TTC549 (cell line): ENCODE results near the gene OPN1LW.
"Not testable (repeated sequence)": the region's sequence is repeated elsewhere in the genome, so short reads cannot be mapped to it uniquely, and the experiment has no call there.

Source experiments
- FAIRE-seq: peaks from 2 replicates; lab custom pipeline; 2012; peaks lifted over from hg19 to GRCh38; lab: Jason Lieb, UNC

The OPN1LW gene

GRCh38 chrX:154144010-154144409 is at the start of gene OPN1LW:
TSS of gene OPN1LW (plus strand) at chrX:154144243. CDS start at chrX:154144284, 41 bp downstream.
- FAIRE-seq = not testable (repeated sequence)

- FAIRE-seq = no peak
Measured at GRCh38 chrX:154094833-154095232, 49.2 kb upstream of the OPN1LW start.

GRCh38 chrX:154096140-154097002 is 47.7 kb upstream of the OPN1LW start:
- FAIRE-seq = no peak

GRCh38 chrX:154097003-154097588 is 46.9 kb upstream of the OPN1LW start:
- no peak for FAIRE-seq

GRCh38 chrX:154097589-154098541 is 46.2 kb upstream of the OPN1LW start, which contains the start of gene MECP2:
TSS of gene MECP2 (minus strand) at chrX:154097717.
- FAIRE-seq = no peak

GRCh38 chrX:154098551-154098950 is 45.5 kb upstream of the OPN1LW start:
- FAIRE-seq = no peak

- no peak for FAIRE-seq
Measured at GRCh38 chrX:154113729-154114128, 30.3 kb upstream of the OPN1LW start.

DNA sequence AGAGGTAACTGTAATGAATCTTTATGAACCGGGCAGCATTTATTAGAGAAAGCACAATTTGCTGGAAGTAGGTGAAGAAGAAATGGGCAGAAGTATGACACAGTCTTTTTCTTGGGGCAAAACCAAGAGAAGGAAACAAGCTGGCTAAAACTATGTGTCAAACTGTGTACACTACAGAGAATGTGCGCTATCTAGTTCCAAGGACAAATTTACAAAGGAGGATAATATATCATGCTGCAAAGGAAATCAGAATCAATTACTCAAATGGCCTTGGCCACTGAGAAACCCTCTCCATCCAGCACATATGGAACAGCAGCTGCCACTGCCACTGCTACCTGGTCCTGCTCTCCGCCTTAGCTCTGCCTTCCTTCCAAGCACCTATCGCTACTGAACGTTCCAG is 29.4 kb upstream of the OPN1LW start:
- FAIRE-seq = no peak

GRCh38 chrX:154115071-154115470 is 29.0 kb upstream of the OPN1LW start:
- no peak for FAIRE-seq

- no peak for FAIRE-seq
Measured at GRCh38 chrX:154115750-154116149, 28.3 kb upstream of the OPN1LW start.

- FAIRE-seq = no peak
Measured at GRCh38 chrX:154116426-154117211, 27.4 kb upstream of the OPN1LW start.

DNA sequence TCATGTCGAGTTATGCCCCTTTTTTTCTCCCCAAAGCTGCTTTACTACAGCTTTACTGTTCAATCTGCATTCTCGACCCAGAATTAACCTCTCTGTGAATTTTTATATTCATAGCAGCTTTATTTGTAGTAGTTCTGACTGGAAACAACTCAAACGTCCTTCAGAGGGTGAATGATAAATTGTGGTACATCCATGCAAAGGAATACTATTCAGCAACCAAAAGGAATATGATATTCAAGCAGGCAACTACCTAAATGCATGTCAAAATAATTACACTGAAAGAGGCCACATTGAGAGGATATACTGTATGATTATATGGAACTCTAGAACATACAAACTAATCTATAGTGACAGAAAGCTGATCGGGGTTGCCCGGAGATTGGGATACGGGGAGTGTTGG is 26.5 kb upstream of the OPN1LW start:
- no peak for FAIRE-seq

- no peak for FAIRE-seq
Measured at GRCh38 chrX:154120567-154120966, 23.5 kb upstream of the OPN1LW start.

GRCh38 chrX:154121207-154121606 is 22.8 kb upstream of the OPN1LW start:
- no peak for FAIRE-seq

DNA sequence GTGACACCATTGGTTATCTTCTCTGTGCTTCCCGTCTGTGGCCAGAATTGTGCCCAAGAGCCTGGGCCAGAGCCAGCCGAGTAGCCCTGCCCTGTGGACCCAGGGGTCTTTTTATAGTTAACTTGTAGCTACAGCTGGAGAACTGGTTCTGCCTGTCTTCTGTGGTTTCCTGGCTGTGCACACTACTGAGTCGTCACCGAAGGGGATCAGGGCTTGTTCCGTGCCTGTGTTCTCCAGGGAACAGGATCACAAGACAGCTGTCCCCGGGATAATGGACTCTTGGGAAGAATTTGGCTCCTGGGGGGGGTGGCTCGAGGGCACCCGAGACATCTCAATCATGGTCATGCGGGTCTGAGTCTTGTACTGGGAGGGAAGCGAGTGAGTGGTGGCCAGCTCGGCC is 22.1 kb upstream of the OPN1LW start:
- no peak for FAIRE-seq

DNA sequence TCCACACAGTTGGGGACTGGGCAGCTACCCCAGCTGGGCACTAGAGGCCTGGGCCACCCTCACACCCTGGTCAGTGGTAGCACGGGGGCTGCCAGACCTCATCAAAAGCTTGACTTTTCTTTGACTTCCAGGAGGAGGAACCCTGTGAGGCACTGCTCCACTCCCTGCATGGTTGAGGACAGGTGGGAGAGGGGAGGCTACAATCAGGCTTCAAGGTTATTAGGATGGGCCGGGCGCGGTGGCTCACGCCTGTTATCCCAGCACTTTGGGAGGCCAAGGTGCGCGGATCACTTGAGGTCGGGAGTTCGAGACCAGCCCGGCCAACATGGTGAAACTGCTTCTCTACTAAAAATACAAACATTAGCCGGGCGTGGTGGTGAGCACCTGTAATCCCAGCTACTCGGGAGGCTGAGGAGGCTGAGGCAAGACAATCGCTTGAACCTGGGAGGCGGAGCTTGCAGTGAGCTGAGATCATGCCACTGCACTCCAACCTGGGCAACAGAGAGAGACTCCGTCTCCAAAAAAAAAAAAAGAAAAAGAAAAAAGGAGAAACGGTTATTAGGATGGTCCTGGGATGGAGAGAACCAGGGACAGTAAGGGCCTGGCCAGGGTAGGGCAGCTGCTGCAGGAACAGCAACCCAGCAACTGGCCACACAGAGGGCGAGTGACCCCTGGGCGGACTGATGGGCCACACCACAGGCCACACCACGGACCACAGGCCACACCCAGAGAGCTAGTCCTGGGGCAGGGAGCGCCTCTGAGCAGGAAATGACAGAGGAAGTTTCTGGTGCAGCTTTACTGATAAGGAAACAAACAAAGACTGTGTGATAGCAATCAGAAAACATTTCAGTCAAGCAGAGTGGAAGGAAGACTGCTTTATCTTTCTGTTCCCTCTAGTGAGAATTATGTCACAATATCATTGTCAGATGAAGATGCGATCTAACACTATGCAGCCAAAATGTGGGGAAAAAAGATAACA is 20.5 kb upstream of the OPN1LW start:
- FAIRE-seq = no peak

DNA sequence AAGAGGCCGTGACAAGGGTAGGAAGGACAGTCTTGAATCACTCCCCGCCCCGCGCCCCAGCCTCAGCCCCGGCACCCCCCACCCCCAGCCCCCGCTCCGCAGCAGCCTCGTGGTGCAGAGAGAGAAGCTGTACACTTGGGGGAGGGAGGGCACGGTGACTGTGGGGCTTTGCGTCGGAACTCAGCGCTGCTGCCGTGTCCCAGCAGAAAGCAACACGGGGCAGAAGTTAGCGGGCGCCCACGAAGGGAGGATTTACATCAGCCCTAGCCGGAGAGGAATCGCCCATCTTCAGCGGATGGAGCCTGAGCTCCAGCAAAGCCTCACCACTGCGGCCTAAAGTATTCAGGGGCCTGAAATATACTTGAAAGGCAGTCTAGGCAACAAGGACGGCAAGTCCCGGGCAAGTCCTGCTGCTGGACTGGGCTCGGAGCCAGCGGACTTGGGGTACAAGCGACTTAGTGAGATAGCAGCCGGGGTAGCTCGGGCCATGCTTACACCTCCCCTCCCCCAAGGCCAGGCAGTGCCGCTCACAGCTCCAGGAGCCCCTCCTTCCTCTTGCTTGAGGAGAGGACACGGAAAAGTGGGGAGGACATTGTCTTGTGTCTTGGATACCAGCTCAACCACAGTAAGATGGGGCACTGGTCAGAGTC is 18.5 kb upstream of the OPN1LW start:
- FAIRE-seq = no peak

GRCh38 chrX:154126101-154126500 is 17.9 kb upstream of the OPN1LW start:
- no peak for FAIRE-seq

DNA sequence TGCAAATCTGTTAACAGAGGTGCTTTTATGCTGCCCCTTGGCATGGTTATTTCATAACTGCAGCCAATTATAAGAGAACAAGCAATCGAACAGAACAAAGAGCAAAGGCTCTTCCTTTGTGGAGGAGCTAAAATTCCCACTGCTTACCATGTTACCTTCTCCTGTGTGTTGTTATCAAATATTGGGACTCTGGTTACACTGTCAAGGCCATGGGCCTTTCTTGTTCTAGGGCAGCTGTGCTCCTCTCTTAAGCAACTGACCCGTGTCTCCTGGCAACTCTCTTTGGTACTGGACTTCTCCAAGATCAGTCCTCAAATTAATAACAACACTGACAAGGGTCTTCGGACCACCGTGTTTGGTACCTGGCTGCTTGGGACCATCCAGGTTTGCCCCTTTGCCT is 12.1 kb upstream of the OPN1LW start:
- FAIRE-seq = no peak

DNA sequence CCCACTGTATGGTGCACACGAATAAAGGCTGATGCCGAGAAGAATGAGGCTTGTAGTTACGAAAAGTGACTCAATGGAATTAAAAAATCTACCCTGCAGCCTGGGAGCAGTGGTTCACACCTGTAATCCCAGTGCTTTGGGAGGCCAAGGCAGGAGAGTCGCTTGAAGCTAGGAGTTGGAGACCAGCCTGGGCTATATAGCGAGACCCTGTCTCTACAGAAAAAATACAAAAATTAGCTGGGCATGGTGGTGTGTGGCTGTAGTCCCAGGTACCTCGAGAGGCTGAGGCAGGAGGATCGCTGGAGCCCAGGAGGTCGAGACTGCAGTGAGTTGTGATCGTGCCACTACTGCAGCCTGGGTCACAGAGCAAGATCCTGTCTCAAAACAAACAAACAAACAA is 11.7 kb upstream of the OPN1LW start:
- no peak for FAIRE-seq
